ENCODE data around the gene MRPL55.

- TF ChIP-seq CTCF (IDR thresholded peaks at IDR 0.05) (no peak), EZH2phosphoT487 (IDR thresholded peaks at IDR 0.05) (no peak)
These were observed 2.9 kb downstream of the MRPL55 start for GRCh38 chr1:228105996-228106799.
